Measurements from ENCODE around the gene LCN15. TPM values are rescaled to one million over a fixed set of nuclear protein-coding genes. Genes with fewer than 3 reads are reported as not detected.

The LCN15 gene
- total and polyA plus RNA-seq, 2 experiments from 2014 or later, result 0.76 to 0.90 TPM

DNA sequence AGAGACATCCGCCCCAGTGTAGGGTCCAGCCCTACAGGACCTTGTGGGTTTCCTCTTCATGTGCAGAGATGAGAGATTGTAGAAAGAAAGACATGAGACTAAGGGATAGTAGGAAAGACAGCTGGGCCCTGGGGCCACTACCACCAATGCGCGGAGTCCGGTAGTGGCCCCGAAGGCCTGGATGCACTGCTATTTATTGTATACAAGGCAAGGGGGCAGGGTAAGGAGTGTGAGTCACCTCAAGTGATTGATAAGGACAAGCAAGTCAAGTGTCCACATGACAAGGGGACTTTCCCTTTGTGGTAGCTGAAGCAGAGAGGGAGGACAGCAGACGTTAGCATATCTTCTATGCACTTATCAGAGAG is 20.7 kb upstream of the LCN15 start:
- Mint-ChIP-seq H3K27ac (no peak overlapping the region), H3K9me3 (no peaks in the 10 kb centered on the region; the same call in 2 of the 3 replicates), H3K27me3 (ENCODE audit: insufficient read depth, low read depth, poor library complexity) (peaks cover 9% of the 10 kb centered on the region), H3K36me3 (ENCODE audit: low read depth) (no peaks in the 10 kb centered on the region), H3K4me3 (no peak overlapping the region), H3K4me1 (peaks cover 3% of the 10 kb centered on the region; the same call in 1 of the 3 replicates)
- no peaks in the 10 kb centered on the region for H3K36me3 ChIP-seq (ENCODE audit: insufficient read depth)
- H3K9me2 ChIP-seq (ENCODE audit: insufficient read depth), result no peaks in the 10 kb centered on the region
- no peaks in the 10 kb centered on the region for H3K27me3 ChIP-seq (ENCODE audit: insufficient read depth)
- no peak for DNase-seq (ENCODE audit: low spot score)
- no peak overlapping the region for H3K27ac ChIP-seq (ENCODE audit: low read depth)
- no peak overlapping the region for H3K4me3 ChIP-seq
- ATAC-seq, result no peak
- no peaks in the 10 kb centered on the region for H3F3A ChIP-seq (replicated peaks; ENCODE audit: low read depth)
- H4K20me1 ChIP-seq (replicated peaks; ENCODE audit: insufficient read depth), result no peaks in the 10 kb centered on the region
- no peaks in the 10 kb centered on the region for H3K4me1 ChIP-seq (ENCODE audit: insufficient read depth)
- no peak overlapping the region for H2AFZ ChIP-seq
- no peak for TF ChIP-seq POLR2AphosphoS5 (IDR thresholded peaks at IDR 0.05; ENCODE audit: low read depth)
- no peak for TF ChIP-seq EZH2 (IDR thresholded peaks at IDR 0.05; ENCODE audit: low read depth, unreplicated experiment)
- no peak for TF ChIP-seq CREB1 (CRISPR knock-in tag; IDR thresholded peaks at IDR 0.05; ENCODE audit: low read depth)
- TF ChIP-seq EZH2phosphoT487 (IDR thresholded peaks at IDR 0.05; ENCODE audit: unreplicated experiment), result no peak
- no peak for TF ChIP-seq ZNF114 (CRISPR knock-in tag; IDR thresholded peaks at IDR 0.05)
- no peak for TF ChIP-seq ZNF331 (CRISPR knock-in tag; IDR thresholded peaks at IDR 0.05; ENCODE audit: low read depth)
- no peak for TF ChIP-seq NANOG (IDR thresholded peaks at IDR 0.05; ENCODE audit: borderline replicate concordance)
- TF ChIP-seq, protein P1, sequence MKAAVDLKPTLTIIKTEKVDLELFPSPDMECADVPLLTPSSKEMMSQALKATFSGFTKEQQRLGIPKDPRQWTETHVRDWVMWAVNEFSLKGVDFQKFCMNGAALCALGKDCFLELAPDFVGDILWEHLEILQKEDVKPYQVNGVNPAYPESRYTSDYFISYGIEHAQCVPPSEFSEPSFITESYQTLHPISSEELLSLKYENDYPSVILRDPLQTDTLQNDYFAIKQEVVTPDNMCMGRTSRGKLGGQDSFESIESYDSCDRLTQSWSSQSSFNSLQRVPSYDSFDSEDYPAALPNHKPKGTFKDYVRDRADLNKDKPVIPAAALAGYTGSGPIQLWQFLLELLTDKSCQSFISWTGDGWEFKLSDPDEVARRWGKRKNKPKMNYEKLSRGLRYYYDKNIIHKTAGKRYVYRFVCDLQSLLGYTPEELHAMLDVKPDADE (IDR thresholded peaks at IDR 0.05), result no peak
- TF ChIP-seq STAT1 (IDR thresholded peaks at IDR 0.05; ENCODE audit: unreplicated experiment), result no peak
- no peak for TF ChIP-seq JUNB (IDR thresholded peaks at IDR 0.05; ENCODE audit: unreplicated experiment)
- TF ChIP-seq, protein P2, sequence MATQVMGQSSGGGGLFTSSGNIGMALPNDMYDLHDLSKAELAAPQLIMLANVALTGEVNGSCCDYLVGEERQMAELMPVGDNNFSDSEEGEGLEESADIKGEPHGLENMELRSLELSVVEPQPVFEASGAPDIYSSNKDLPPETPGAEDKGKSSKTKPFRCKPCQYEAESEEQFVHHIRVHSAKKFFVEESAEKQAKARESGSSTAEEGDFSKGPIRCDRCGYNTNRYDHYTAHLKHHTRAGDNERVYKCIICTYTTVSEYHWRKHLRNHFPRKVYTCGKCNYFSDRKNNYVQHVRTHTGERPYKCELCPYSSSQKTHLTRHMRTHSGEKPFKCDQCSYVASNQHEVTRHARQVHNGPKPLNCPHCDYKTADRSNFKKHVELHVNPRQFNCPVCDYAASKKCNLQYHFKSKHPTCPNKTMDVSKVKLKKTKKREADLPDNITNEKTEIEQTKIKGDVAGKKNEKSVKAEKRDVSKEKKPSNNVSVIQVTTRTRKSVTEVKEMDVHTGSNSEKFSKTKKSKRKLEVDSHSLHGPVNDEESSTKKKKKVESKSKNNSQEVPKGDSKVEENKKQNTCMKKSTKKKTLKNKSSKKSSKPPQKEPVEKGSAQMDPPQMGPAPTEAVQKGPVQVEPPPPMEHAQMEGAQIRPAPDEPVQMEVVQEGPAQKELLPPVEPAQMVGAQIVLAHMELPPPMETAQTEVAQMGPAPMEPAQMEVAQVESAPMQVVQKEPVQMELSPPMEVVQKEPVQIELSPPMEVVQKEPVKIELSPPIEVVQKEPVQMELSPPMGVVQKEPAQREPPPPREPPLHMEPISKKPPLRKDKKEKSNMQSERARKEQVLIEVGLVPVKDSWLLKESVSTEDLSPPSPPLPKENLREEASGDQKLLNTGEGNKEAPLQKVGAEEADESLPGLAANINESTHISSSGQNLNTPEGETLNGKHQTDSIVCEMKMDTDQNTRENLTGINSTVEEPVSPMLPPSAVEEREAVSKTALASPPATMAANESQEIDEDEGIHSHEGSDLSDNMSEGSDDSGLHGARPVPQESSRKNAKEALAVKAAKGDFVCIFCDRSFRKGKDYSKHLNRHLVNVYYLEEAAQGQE (IDR thresholded peaks at IDR 0.05; ENCODE audit: unreplicated experiment), result no peak
- TF ChIP-seq, protein P3, sequence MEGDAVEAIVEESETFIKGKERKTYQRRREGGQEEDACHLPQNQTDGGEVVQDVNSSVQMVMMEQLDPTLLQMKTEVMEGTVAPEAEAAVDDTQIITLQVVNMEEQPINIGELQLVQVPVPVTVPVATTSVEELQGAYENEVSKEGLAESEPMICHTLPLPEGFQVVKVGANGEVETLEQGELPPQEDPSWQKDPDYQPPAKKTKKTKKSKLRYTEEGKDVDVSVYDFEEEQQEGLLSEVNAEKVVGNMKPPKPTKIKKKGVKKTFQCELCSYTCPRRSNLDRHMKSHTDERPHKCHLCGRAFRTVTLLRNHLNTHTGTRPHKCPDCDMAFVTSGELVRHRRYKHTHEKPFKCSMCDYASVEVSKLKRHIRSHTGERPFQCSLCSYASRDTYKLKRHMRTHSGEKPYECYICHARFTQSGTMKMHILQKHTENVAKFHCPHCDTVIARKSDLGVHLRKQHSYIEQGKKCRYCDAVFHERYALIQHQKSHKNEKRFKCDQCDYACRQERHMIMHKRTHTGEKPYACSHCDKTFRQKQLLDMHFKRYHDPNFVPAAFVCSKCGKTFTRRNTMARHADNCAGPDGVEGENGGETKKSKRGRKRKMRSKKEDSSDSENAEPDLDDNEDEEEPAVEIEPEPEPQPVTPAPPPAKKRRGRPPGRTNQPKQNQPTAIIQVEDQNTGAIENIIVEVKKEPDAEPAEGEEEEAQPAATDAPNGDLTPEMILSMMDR (conservative IDR thresholded peaks at IDR 0.05; ENCODE audit: low read depth in 2 of 2), result no peak
- TF ChIP-seq, protein P4, sequence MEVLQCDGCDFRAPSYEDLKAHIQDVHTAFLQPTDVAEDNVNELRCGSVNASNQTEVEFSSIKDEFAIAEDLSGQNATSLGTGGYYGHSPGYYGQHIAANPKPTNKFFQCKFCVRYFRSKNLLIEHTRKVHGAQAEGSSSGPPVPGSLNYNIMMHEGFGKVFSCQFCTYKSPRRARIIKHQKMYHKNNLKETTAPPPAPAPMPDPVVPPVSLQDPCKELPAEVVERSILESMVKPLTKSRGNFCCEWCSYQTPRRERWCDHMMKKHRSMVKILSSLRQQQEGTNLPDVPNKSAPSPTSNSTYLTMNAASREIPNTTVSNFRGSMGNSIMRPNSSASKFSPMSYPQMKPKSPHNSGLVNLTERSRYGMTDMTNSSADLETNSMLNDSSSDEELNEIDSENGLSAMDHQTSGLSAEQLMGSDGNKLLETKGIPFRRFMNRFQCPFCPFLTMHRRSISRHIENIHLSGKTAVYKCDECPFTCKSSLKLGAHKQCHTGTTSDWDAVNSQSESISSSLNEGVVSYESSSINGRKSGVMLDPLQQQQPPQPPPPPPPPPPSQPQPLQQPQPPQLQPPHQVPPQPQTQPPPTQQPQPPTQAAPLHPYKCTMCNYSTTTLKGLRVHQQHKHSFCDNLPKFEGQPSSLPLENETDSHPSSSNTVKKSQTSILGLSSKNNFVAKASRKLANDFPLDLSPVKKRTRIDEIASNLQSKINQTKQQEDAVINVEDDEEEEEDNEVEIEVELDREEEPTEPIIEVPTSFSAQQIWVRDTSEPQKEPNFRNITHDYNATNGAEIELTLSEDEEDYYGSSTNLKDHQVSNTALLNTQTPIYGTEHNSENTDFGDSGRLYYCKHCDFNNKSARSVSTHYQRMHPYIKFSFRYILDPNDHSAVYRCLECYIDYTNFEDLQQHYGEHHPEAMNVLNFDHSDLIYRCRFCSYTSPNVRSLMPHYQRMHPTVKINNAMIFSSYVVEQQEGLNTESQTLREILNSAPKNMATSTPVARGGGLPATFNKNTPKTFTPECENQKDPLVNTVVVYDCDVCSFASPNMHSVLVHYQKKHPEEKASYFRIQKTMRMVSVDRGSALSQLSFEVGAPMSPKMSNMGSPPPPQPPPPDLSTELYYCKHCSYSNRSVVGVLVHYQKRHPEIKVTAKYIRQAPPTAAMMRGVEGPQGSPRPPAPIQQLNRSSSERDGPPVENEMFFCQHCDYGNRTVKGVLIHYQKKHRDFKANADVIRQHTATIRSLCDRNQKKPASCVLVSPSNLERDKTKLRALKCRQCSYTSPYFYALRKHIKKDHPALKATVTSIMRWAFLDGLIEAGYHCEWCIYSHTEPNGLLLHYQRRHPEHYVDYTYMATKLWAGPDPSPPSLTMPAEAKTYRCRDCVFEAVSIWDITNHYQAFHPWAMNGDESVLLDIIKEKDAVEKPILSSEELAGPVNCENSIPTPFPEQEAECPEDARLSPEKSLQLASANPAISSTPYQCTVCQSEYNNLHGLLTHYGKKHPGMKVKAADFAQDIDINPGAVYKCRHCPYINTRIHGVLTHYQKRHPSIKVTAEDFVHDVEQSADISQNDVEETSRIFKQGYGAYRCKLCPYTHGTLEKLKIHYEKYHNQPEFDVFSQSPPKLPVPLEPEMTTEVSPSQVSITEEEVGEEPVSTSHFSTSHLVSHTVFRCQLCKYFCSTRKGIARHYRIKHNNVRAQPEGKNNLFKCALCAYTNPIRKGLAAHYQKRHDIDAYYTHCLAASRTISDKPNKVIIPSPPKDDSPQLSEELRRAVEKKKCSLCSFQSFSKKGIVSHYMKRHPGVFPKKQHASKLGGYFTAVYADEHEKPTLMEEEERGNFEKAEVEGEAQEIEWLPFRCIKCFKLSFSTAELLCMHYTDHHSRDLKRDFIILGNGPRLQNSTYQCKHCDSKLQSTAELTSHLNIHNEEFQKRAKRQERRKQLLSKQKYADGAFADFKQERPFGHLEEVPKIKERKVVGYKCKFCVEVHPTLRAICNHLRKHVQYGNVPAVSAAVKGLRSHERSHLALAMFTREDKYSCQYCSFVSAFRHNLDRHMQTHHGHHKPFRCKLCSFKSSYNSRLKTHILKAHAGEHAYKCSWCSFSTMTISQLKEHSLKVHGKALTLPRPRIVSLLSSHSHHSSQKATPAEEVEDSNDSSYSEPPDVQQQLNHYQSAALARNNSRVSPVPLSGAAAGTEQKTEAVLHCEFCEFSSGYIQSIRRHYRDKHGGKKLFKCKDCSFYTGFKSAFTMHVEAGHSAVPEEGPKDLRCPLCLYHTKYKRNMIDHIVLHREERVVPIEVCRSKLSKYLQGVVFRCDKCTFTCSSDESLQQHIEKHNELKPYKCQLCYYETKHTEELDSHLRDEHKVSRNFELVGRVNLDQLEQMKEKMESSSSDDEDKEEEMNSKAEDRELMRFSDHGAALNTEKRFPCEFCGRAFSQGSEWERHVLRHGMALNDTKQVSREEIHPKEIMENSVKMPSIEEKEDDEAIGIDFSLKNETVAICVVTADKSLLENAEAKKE (CRISPR knock-in tag; IDR thresholded peaks at IDR 0.05), result no peak
- H3K4me2 ChIP-seq, result no peak overlapping the region
- no peaks in the 10 kb centered on the region for H3K79me2 ChIP-seq (replicated peaks; ENCODE audit: insufficient read depth)
